GM12878 (cell line): ENCODE results near the gene WDR93. TPM values are rescaled to one million over a fixed set of nuclear protein-coding genes. Genes with fewer than 3 reads are reported as not detected.

ENCODE experiments used
- EED ChIP-seq: sonication (generic); IDR thresholded peaks from 2 replicates; pipeline ENCODE4 v1.6.1; 2016; ENCODE audit warnings: antibody characterized with exemption, low read depth
- EGR1 ChIP-seq, 2 experiments: IDR thresholded peaks; 1 replicate in 1 of 2; 2 replicates in 1 of 2; pipeline ENCODE4 v1.6.1; 2011 to 2012; ENCODE audit warnings: low read depth in 2 of 2, low read length in 2 of 2, borderline replicate concordance in 1 of 2, mild to moderate bottlenecking in 1 of 2, moderate library complexity in 1 of 2
- EZH2 ChIP-seq: IDR thresholded peaks from 2 replicates; pipeline ENCODE4 v1.6.1; 2012; ENCODE audit warnings: low read depth, mild to moderate bottlenecking, control low read depth, inconsistent platforms, low read length, borderline replicate concordance; ENCODE audit not compliant: control insufficient read depth
- NFXL1 ChIP-seq: fragments of 450-650 bp; IDR thresholded peaks from 2 replicates; pipeline ENCODE4 v1.6.1; 2017; ENCODE audit warnings: antibody characterized with exemption, mild to moderate bottlenecking, borderline replicate concordance
- POLR2AphosphoS5 ChIP-seq: IDR thresholded peaks from 2 replicates; pipeline ENCODE4 v1.6.1; 2011; ENCODE audit warnings: mild to moderate bottlenecking, low read length, inconsistent platforms
- RB1 ChIP-seq: fragments of 450-650 bp; formaldehyde crosslinking; IDR thresholded peaks from 2 replicates; pipeline ENCODE4 v1.6.1; 2017; ENCODE audit warnings: mild to moderate bottlenecking, borderline replicate concordance
- RELA ChIP-seq: fragments of 450-650 bp; IDR thresholded peaks from 2 replicates; pipeline ENCODE4 v1.8.0; 2014; ENCODE audit warnings: borderline replicate concordance; ENCODE audit not compliant: partially characterized antibody
- SMARCA5 ChIP-seq: fragments of 450-650 bp; IDR thresholded peaks from 2 replicates; pipeline ENCODE4 v1.6.1; 2017; ENCODE audit warnings: mild to moderate bottlenecking
- SUZ12 ChIP-seq: fragments of 200-600 bp; sonication (generic); IDR thresholded peaks from one replicate; pipeline ENCODE4 v1.6.1; 2018; ENCODE audit warnings: antibody characterized with exemption, mild to moderate bottlenecking; ENCODE audit not compliant: unreplicated experiment
- polyA plus RNA-seq, 11 experiments: library from polyadenylated mRNA; depleted of rRNA in 4 of 11; unstranded in 6 of 11; stranded (reverse) in 5 of 11; fragments of >200 nt; fragmentation: Nextera tagmentation in 4 of 11; fragmentation: Illumina TruSeq in 1 of 11; extraction: Ambion mirVana in 4 of 11; extraction: Trizol in 1 of 11; gene quantifications; 1 replicate in 1 of 11; 2 replicates in 10 of 11; pipeline versions ENCODE4 v1.2.1 to v1.2.3, GENCODE V29; 2011 to 2016; ENCODE audit warnings: inconsistent platforms in 2 of 11, missing spikeins in 2 of 11, low read depth in 1 of 11
- total RNA-seq, 4 experiments: library from RNA; depleted of rRNA in 3 of 4; stranded (reverse); fragments of >200 nt in 3 of 4; fragmentation: Illumina TruSeq in 1 of 4; extraction: Trizol in 1 of 4; gene quantifications; 2 replicates each; pipeline versions ENCODE4 v1.2.1 to v1.2.3, GENCODE V29; 2013 to 2021
- TF ChIP-seq, protein P1 (sequence below): fragments of 450-650 bp; IDR thresholded peaks from 2 replicates; pipeline ENCODE4 v1.6.1; 2017; ENCODE audit warnings: antibody characterized with exemption, mild to moderate bottlenecking, moderate library complexity
- TF ChIP-seq, protein P2 (sequence below): IDR thresholded peaks from 2 replicates; pipeline ENCODE4 v1.6.1; 2011; ENCODE audit warnings: mild to moderate bottlenecking, low read depth, low read length, moderate library complexity; ENCODE audit not compliant: insufficient replicate concordance
- TF ChIP-seq, protein P3 (sequence below): IDR thresholded peaks from 2 replicates; pipeline ENCODE4 v1.6.1; 2012; ENCODE audit warnings: mild to moderate bottlenecking, low read depth, low read length
- TF ChIP-seq, protein P4 (sequence below): fragments of 450-650 bp; IDR thresholded peaks from 2 replicates; pipeline ENCODE4 v1.6.1; 2016; ENCODE audit warnings: mild to moderate bottlenecking, moderate library complexity, borderline replicate concordance
- TF ChIP-seq, protein P5 (sequence below), 3 experiments: IDR thresholded peaks in 2 of 3; conservative IDR thresholded peaks in 1 of 3; 2 replicates each; pipeline ENCODE4 v1.5.1; 2011; ENCODE audit warnings: low read depth in 3 of 3, low read length in 3 of 3, mild to moderate bottlenecking in 3 of 3, control low read depth in 2 of 3, moderate library complexity in 2 of 3, inconsistent platforms in 1 of 3, mixed read lengths in 1 of 3; ENCODE audit not compliant: control insufficient read depth in 2 of 3, insufficient read depth in 1 of 3; ENCODE audit errors: extremely low read depth in 1 of 3

WDR93 gene
- total and polyA plus RNA-seq, 10 of the 15 experiments (the other 5 are each of a cell fraction or from before 2014, with no cell fraction given): not detected

DNA sequence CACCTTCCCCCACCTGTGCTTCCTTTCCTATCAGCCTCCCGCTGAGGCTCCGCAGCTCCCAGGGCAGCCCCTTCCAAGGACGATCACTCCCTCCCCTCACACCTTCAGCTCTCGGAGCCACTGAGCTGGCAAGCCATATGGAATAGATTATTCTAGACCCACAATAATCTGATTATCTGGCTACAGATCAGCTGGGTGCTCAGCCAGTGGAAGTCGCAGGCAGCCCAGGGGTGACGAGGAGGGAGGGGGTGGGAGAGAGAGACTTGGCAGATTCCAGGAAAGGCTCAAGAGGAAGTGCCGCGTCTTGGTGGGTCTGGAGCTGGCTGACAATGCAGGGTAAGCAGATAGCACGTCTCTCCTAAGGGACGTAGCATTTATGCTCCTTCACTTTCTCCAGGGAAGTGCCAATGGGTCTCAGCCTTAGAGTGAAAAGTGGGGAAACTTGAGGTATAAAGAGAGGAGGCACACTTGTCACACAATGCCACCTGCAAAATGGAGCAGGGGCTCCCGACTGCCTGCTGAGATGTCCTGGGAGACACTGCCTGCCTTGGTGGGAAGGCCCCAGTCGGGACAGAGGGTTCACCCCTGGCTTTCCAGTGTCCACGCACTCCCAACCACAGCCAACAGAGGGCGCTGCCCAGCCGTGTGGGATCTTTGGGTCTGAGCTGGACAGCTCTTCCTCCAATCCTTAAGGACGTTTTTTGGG is 69.8 kb downstream of the WDR93 start (continued):
- TF ChIP-seq, protein P1, sequence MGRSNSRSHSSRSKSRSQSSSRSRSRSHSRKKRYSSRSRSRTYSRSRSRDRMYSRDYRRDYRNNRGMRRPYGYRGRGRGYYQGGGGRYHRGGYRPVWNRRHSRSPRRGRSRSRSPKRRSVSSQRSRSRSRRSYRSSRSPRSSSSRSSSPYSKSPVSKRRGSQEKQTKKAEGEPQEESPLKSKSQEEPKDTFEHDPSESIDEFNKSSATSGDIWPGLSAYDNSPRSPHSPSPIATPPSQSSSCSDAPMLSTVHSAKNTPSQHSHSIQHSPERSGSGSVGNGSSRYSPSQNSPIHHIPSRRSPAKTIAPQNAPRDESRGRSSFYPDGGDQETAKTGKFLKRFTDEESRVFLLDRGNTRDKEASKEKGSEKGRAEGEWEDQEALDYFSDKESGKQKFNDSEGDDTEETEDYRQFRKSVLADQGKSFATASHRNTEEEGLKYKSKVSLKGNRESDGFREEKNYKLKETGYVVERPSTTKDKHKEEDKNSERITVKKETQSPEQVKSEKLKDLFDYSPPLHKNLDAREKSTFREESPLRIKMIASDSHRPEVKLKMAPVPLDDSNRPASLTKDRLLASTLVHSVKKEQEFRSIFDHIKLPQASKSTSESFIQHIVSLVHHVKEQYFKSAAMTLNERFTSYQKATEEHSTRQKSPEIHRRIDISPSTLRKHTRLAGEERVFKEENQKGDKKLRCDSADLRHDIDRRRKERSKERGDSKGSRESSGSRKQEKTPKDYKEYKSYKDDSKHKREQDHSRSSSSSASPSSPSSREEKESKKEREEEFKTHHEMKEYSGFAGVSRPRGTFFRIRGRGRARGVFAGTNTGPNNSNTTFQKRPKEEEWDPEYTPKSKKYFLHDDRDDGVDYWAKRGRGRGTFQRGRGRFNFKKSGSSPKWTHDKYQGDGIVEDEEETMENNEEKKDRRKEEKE: no peak
- no peak for TF ChIP-seq EED
- no peak for TF ChIP-seq RB1
- no peak for TF ChIP-seq RELA
- TF ChIP-seq EZH2: no peak
- TF ChIP-seq, protein P2, sequence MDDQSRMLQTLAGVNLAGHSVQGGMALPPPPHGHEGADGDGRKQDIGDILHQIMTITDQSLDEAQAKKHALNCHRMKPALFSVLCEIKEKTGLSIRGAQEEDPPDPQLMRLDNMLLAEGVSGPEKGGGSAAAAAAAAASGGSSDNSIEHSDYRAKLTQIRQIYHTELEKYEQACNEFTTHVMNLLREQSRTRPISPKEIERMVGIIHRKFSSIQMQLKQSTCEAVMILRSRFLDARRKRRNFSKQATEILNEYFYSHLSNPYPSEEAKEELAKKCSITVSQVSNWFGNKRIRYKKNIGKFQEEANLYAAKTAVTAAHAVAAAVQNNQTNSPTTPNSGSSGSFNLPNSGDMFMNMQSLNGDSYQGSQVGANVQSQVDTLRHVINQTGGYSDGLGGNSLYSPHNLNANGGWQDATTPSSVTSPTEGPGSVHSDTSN: no peak
- TF ChIP-seq, protein P3, sequence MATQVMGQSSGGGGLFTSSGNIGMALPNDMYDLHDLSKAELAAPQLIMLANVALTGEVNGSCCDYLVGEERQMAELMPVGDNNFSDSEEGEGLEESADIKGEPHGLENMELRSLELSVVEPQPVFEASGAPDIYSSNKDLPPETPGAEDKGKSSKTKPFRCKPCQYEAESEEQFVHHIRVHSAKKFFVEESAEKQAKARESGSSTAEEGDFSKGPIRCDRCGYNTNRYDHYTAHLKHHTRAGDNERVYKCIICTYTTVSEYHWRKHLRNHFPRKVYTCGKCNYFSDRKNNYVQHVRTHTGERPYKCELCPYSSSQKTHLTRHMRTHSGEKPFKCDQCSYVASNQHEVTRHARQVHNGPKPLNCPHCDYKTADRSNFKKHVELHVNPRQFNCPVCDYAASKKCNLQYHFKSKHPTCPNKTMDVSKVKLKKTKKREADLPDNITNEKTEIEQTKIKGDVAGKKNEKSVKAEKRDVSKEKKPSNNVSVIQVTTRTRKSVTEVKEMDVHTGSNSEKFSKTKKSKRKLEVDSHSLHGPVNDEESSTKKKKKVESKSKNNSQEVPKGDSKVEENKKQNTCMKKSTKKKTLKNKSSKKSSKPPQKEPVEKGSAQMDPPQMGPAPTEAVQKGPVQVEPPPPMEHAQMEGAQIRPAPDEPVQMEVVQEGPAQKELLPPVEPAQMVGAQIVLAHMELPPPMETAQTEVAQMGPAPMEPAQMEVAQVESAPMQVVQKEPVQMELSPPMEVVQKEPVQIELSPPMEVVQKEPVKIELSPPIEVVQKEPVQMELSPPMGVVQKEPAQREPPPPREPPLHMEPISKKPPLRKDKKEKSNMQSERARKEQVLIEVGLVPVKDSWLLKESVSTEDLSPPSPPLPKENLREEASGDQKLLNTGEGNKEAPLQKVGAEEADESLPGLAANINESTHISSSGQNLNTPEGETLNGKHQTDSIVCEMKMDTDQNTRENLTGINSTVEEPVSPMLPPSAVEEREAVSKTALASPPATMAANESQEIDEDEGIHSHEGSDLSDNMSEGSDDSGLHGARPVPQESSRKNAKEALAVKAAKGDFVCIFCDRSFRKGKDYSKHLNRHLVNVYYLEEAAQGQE: peak; percentile 70
- TF ChIP-seq, protein P4, sequence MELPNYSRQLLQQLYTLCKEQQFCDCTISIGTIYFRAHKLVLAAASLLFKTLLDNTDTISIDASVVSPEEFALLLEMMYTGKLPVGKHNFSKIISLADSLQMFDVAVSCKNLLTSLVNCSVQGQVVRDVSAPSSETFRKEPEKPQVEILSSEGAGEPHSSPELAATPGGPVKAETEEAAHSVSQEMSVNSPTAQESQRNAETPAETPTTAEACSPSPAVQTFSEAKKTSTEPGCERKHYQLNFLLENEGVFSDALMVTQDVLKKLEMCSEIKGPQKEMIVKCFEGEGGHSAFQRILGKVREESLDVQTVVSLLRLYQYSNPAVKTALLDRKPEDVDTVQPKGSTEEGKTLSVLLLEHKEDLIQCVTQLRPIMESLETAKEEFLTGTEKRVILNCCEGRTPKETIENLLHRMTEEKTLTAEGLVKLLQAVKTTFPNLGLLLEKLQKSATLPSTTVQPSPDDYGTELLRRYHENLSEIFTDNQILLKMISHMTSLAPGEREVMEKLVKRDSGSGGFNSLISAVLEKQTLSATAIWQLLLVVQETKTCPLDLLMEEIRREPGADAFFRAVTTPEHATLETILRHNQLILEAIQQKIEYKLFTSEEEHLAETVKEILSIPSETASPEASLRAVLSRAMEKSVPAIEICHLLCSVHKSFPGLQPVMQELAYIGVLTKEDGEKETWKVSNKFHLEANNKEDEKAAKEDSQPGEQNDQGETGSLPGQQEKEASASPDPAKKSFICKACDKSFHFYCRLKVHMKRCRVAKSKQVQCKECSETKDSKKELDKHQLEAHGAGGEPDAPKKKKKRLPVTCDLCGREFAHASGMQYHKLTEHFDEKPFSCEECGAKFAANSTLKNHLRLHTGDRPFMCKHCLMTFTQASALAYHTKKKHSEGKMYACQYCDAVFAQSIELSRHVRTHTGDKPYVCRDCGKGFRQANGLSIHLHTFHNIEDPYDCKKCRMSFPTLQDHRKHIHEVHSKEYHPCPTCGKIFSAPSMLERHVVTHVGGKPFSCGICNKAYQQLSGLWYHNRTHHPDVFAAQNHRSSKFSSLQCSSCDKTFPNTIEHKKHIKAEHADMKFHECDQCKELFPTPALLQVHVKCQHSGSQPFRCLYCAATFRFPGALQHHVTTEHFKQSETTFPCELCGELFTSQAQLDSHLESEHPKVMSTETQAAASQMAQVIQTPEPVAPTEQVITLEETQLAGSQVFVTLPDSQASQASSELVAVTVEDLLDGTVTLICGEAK: no peak
- no peak for TF ChIP-seq POLR2AphosphoS5
- peak; percentile 55; the same call in 1 of the 2 replicates for TF ChIP-seq SMARCA5
- no peak for TF ChIP-seq EGR1 (IDR thresholded peaks at IDR 0.05; ENCODE audit: borderline replicate concordance in 1 of 2, low read depth in 2 of 2, low read length in 2 of 2)
- TF ChIP-seq NFXL1: no peak
- TF ChIP-seq, protein P5, sequence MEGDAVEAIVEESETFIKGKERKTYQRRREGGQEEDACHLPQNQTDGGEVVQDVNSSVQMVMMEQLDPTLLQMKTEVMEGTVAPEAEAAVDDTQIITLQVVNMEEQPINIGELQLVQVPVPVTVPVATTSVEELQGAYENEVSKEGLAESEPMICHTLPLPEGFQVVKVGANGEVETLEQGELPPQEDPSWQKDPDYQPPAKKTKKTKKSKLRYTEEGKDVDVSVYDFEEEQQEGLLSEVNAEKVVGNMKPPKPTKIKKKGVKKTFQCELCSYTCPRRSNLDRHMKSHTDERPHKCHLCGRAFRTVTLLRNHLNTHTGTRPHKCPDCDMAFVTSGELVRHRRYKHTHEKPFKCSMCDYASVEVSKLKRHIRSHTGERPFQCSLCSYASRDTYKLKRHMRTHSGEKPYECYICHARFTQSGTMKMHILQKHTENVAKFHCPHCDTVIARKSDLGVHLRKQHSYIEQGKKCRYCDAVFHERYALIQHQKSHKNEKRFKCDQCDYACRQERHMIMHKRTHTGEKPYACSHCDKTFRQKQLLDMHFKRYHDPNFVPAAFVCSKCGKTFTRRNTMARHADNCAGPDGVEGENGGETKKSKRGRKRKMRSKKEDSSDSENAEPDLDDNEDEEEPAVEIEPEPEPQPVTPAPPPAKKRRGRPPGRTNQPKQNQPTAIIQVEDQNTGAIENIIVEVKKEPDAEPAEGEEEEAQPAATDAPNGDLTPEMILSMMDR (IDR thresholded peaks at IDR 0.05 in 2 of 3, conservative IDR thresholded peaks at IDR 0.05 in 1 of 3; ENCODE audit: control insufficient read depth in 2 of 3, extremely low read depth in 1 of 3, insufficient read depth in 1 of 3, low read depth in 3 of 3, low read length in 3 of 3): peak; percentile 93 to 97 (median 97)
- TF ChIP-seq SUZ12: no peak
